Heart left ventricle (tissue), 13 donors: ENCODE results near the gene XKR7.

Experiments
- CTCF ChIP-seq, 12 donors: fragments of 200-600 bp; sonication (generic) in 4 of 12; IDR thresholded peaks; one replicate each; pipeline versions ENCODE4 v1.5.0 to v1.8.0; 2018 to 2022; ENCODE audit warnings: antibody characterized with exemption in 12 of 12, mild to moderate bottlenecking in 5 of 12
- POLR2A ChIP-seq, 2 donors: fragments of 450-650 bp; IDR thresholded peaks; one replicate each; pipeline ENCODE4 v1.6.1; 2017; ENCODE audit warnings: antibody characterized with exemption in 2 of 2, mild to moderate bottlenecking in 2 of 2, moderate library complexity in 2 of 2
- donor health status: ischemic (EF 13 %, LVEDD 7.1; RV severe dilation, severe dysfunction).
- donor health status: DM: no; HTN: yes; CAD: no.
- donor health status: DM: no; HTN: no; CAD: no.
- donor health status: ischemic (EF 25% LVEDD 6.9; RV normal size, moderate dysfunction).
- donor health status: ischemic (EF 25% LVEDD 5.7; RV mildly dilated, moderate dysfunction).
- donor health status: ischemic (EF 35%, LVEDD 5.7; RV mildly dilated, moderate dysfunction).
- donor health status: nonischemic (EF 11% LVEDD 7.7; RV severe dilation, severe dysfunction).
- donor health status: DM: yes; HTN: yes; CAD: no.
- donor health status: PGD.
- donor health status: ischemic (EF 29% LVEDD 5.4; RV normal size, mild dysfunction).
- donor health status: nonischemic (EF 23%, LVEDD 6.1; RV moderate dilation, normal function).

GRCh38 chr20:31945319-31945718 lies 22.6 kb upstream of the XKR7 start:
- TF ChIP-seq CTCF (IDR thresholded peaks at IDR 0.05) = no peak
- no peak for TF ChIP-seq POLR2A (IDR thresholded peaks at IDR 0.05)
